Activated CD8-positive, alpha-beta T cell treated with anti-CD3 and anti-CD28 coated beads for 36 hours (primary cell): Measurements from ENCODE around the gene NMRAL1. TPM values are rescaled to one million over a fixed set of nuclear protein-coding genes. Genes with fewer than 3 reads are reported as not detected.
A peak's percentile ranks its signal among the peaks of the same experiment; 100 is the strongest.

ENCODE experiments used
- ATAC-seq: fragments of 200-7000 bp; cut with Tn5 transposase; one replicate; pipeline ENCODE4 v1.10.0; 2021; ENCODE audit warnings: mild to moderate bottlenecking, moderate library complexity
- CTCF ChIA-PET: fragments of 350-600 bp; sonication (Branson Sonifier 250); formaldehyde crosslinking; loops from one replicate; lab custom pipeline; 2021; ENCODE audit warnings: antibody characterized with exemption; lab: Charles Lee
- POLR2A ChIA-PET: fragments of 350-600 bp; sonication (Branson Sonifier 250); formaldehyde crosslinking; loops from one replicate; lab custom pipeline; 2021; ENCODE audit warnings: antibody characterized with exemption; lab: Charles Lee
- DNase-seq: peaks from one replicate; pipeline ENCODE4 v3.0.0-alpha.2; 2020
- H3K27ac Mint-ChIP-seq: one replicate; pipeline ENCODE4 v1.8.0; 2021; ENCODE audit warnings: mild to moderate bottlenecking, mixed read lengths
- H3K27me3 Mint-ChIP-seq: one replicate; pipeline ENCODE4 v1.8.0; 2021; ENCODE audit warnings: mixed read lengths
- H3K36me3 Mint-ChIP-seq: one replicate; pipeline ENCODE4 v1.8.0; 2021; ENCODE audit warnings: low read depth, mixed read lengths
- H3K4me1 Mint-ChIP-seq: one replicate; pipeline ENCODE4 v1.8.0; 2021; ENCODE audit warnings: low read depth, mixed read lengths
- H3K4me3 Mint-ChIP-seq: one replicate; pipeline ENCODE4 v1.8.0; 2021; ENCODE audit warnings: mild to moderate bottlenecking, moderate library complexity, mixed read lengths
- H3K9me3 Mint-ChIP-seq: one replicate; pipeline ENCODE4 v1.8.0; 2021; ENCODE audit warnings: mixed read lengths
- intact Hi-C: fragments of 100-400 bp; cut with micrococcal nuclease; formaldehyde crosslinking; loops from one replicate; pipeline ENCODE4 v1.10.0; 2022
- total RNA-seq, 2 experiments: library from RNA; stranded (reverse); gene quantifications; one replicate each; pipeline ENCODE4 v1.2.3, GENCODE V29; 2021
- TF ChIP-seq, protein P1 (sequence below): fragments of 200-600 bp; IDR thresholded peaks from one replicate; pipeline ENCODE4 v1.8.0; 2022; ENCODE audit warnings: antibody characterized with exemption, mild to moderate bottlenecking

Gene NMRAL1
- total RNA-seq, 2 experiments from 2014 or later, result 45.3 to 53.6 TPM

DNA sequence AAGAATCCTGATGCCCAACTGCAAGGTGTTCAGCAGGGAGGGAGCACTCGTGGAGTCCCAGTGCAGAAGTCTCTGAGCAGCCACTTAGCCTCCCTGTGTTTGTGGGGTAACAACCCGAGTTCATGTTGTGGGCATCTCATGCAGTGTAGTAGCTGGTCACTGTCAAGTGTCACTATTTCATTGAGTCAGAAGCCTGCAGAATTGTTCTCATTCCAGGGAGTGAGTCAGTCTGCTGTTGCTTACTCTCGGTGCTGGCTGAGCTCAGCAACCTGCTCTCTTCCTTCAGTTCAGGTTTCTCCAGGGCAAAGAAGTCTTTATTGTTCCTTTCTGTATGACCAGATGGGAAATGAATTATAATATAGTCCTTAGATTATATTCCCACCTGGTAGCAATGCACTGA lies 25.8 kb upstream of the NMRAL1 start:
- H3K27me3 Mint-ChIP-seq, result no peaks in the 10 kb centered on the region
- H3K27ac Mint-ChIP-seq, result no peak overlapping the region
- DNase-seq, result peak; percentile 25
- H3K9me3 Mint-ChIP-seq, result no peaks in the 10 kb centered on the region
- H3K4me3 Mint-ChIP-seq, result no peak overlapping the region
- H3K36me3 Mint-ChIP-seq, result peaks cover 29% of the 10 kb centered on the region
- TF ChIP-seq, protein P1, sequence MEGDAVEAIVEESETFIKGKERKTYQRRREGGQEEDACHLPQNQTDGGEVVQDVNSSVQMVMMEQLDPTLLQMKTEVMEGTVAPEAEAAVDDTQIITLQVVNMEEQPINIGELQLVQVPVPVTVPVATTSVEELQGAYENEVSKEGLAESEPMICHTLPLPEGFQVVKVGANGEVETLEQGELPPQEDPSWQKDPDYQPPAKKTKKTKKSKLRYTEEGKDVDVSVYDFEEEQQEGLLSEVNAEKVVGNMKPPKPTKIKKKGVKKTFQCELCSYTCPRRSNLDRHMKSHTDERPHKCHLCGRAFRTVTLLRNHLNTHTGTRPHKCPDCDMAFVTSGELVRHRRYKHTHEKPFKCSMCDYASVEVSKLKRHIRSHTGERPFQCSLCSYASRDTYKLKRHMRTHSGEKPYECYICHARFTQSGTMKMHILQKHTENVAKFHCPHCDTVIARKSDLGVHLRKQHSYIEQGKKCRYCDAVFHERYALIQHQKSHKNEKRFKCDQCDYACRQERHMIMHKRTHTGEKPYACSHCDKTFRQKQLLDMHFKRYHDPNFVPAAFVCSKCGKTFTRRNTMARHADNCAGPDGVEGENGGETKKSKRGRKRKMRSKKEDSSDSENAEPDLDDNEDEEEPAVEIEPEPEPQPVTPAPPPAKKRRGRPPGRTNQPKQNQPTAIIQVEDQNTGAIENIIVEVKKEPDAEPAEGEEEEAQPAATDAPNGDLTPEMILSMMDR, result no peak
- ChIA-PET CTCF (interaction anchor here (1.4 to 3.0 kb wide), 10 partner anchors 11 to 182 kb away, joined by 3 to 12 read pairs (median 7); partner anchors contain the start of genes HMOX2 and MGRN1), POLR2A (interaction anchor here (0.8 to 2.5 kb wide), 4 partner anchors 13 to 82 kb away, joined by 3 to 20 read pairs (median 5); partner anchors contain the start of gene HMOX2)
- H3K4me1 Mint-ChIP-seq, result peaks cover 81% of the 10 kb centered on the region
- intact Hi-C loops, result no loop called here
- peak; percentile 77 for ATAC-seq

DNA sequence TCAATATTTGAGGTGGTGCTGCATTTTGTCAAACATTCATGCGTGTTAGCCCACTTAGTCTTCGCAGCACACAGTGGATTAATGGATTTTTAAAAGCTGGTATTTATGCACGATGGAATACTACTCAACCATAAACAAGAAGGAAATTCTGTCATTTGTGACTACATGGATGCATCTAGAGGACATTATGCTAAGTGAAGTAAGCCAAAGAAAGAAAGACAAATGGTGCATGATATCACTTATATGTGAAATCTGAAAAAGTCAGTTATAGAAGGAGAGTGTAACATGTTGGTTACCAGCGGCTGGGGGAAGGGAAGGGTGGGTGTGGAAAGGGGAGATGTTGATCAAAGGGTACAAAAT lies 24.8 kb upstream of the NMRAL1 start:
- no peaks in the 10 kb centered on the region for H3K27me3 Mint-ChIP-seq
- ATAC-seq (no peak), DNase-seq (no peak)
- H3K36me3 Mint-ChIP-seq, result peaks cover 29% of the 10 kb centered on the region
- no peaks in the 10 kb centered on the region for H3K9me3 Mint-ChIP-seq
- H3K27ac Mint-ChIP-seq, result no peak overlapping the region
- H3K4me1 Mint-ChIP-seq, result peaks cover 85% of the 10 kb centered on the region
- TF ChIP-seq, protein P1, result no peak
- ChIA-PET CTCF (interaction anchor here (1.0 to 3.0 kb wide), 7 partner anchors 11 to 228 kb away, joined by 3 to 12 read pairs (median 8); partner anchors contain the start of gene HMOX2), POLR2A (interaction anchor here (1.4 to 2.5 kb wide), 4 partner anchors 9 to 23 kb away, joined by 4 to 20 read pairs (median 6); partner anchors contain the start of gene HMOX2)
- intact Hi-C loops, result no loop called here
- H3K4me3 Mint-ChIP-seq, result no peak overlapping the region

DNA sequence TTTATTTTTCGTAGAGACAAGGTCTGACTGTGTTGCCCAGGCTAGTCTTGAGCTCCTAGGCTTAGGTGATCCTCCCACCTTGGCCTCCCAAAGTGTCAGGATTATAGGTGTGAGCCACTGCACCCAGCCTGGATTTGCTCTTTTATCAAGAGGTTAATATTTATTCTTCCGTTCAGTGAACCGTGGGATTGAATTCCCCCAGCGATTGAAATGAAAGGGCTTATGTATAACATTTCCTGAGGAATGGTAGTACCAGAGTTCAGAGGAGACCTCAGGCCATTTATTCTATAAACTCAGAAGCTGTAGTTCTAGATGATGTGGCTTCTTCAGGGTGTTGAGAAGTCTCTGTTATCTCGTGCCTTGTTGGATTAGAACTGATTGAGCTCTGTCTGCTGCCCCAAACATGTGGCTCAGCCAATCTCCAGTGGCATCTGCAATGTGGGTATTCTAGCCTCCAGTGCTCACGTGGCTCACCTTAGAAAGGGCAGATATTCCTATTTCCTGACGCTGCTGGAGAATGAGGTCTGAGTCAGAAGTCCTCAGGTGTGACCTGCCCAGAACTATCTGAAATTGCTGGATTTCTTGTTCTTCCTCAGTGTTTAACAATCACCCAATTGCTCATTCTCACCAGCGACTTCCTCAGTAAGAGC lies 24.2 kb upstream of the NMRAL1 start:
- ChIA-PET CTCF (interaction anchor here (1.0 to 3.0 kb wide), 6 partner anchors 8 to 227 kb away, joined by 3 to 12 read pairs (median 4); no protein-coding TSS in a partner anchor), POLR2A (interaction anchor here (1.4 to 1.9 kb wide), 3 partner anchors 9 to 16 kb away, joined by 4 to 7 read pairs (median 4); no protein-coding TSS in a partner anchor)
- H3K27ac Mint-ChIP-seq, result no peak overlapping the region
- ATAC-seq (no peak), DNase-seq (no peak)
- intact Hi-C loops, result no loop called here
- TF ChIP-seq, protein P1, result no peak
- H3K36me3 Mint-ChIP-seq, result peaks cover 29% of the 10 kb centered on the region
- no peaks in the 10 kb centered on the region for H3K27me3 Mint-ChIP-seq
- H3K4me3 Mint-ChIP-seq, result no peak overlapping the region
- H3K4me1 Mint-ChIP-seq, result peaks cover 82% of the 10 kb centered on the region
- H3K9me3 Mint-ChIP-seq, result no peaks in the 10 kb centered on the region

DNA sequence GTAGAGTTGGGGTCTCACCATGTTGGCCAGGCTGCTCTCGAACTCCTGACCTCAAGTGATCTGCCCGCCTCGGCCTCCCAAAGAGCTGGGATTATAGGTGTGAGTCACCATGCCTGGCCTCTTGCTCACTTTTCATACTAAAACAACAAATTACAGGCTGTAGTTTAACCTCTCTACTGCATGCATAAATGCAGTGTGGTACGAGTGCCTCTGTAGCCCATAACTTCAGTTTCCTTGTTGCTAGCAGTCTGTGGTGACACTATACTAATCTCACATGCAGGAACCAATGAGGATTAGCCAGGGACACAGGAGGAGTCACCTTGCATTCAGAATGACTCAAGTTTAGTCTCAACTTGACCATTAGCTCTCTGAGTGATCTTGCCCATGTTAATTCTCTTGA lies 21.9 kb upstream of the NMRAL1 start:
- ChIA-PET POLR2A (no interaction called here), CTCF (interaction anchor here (1.1 to 1.7 kb wide), 2 partner anchors 11 to 18 kb away, joined by 3 to 4 read pairs; no protein-coding TSS in a partner anchor)
- H3K9me3 Mint-ChIP-seq, result no peaks in the 10 kb centered on the region
- ATAC-seq (peak; percentile 62), DNase-seq (no peak)
- TF ChIP-seq, protein P1, result no peak
- H3K27me3 Mint-ChIP-seq, result no peaks in the 10 kb centered on the region
- H3K36me3 Mint-ChIP-seq, result peaks cover 34% of the 10 kb centered on the region
- H3K4me1 Mint-ChIP-seq, result peaks cover 79% of the 10 kb centered on the region
- intact Hi-C loops, result no loop called here
- no peak overlapping the region for H3K4me3 Mint-ChIP-seq
- H3K27ac Mint-ChIP-seq, result peak overlapping the region; percentile 58

DNA sequence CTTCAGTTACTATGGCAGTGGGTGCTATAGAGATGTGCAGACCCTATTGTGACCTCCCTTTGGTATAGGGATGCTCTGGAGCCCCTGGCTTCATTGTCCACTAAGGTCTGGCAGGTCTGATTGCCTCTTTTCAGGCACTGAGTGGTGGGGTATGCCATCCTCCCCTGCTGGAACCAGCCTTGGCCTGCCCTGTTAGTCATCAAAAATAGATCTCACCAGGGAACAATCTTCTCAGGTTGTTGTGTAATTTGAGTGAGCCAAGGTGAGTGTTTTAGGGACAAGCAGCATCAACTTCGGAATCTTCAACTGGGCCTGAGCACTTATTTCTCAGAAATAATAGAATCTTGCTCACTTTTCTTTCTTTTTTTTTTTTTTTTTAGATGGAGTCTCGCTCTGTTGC lies 21.3 kb upstream of the NMRAL1 start:
- intact Hi-C loops, result no loop called here
- POLR2A ChIA-PET, result no interaction called here
- no peak overlapping the region for H3K4me3 Mint-ChIP-seq
- DNase-seq (no peak), ATAC-seq (no peak)
- no peaks in the 10 kb centered on the region for H3K9me3 Mint-ChIP-seq
- TF ChIP-seq, protein P1, result no peak
- CTCF ChIA-PET, result interaction anchor here (1.5 to 1.7 kb wide), 2 partner anchors 11 kb away, joined by 4 to 5 read pairs; no protein-coding TSS in a partner anchor
- peak overlapping the region; percentile 58 for H3K27ac Mint-ChIP-seq
- H3K36me3 Mint-ChIP-seq, result peaks cover 37% of the 10 kb centered on the region
- H3K27me3 Mint-ChIP-seq, result no peaks in the 10 kb centered on the region
- peaks cover 79% of the 10 kb centered on the region for H3K4me1 Mint-ChIP-seq
